HG03280 (cell line): ENCODE results near the gene SLC25A30.
"Not testable (repeated sequence)": the region's sequence is repeated elsewhere in the genome, so short reads cannot be mapped to it uniquely, and the experiment has no call there.

Experiments
- ATAC-seq: cut with Tn5 transposase; IDR thresholded peaks from one replicate; pipeline ENCODE4 v1.9.1; 2021; ENCODE audit warnings: mild to moderate bottlenecking, moderate library complexity; ENCODE audit not compliant: unreplicated experiment

Gene SLC25A30

DNA sequence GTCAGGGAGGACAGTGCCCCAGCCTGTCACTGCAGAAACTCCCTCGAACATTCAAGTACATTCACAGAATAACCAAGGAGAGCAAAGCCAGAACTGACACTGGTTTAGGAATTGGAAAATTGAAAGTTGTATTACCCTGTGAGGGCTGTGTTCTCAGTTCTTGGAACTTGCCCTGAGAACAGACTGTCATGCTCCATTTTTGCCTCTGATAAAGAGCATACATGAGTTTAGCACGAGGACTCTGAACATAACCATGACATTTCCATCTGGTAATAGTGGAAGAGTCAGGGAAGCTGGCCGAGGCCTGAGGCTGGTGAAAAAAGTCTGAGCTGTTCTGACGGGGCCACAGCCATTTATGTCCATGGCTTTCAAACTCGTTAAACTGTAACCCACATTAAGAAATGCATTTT, 15.2 kb upstream of the SLC25A30 start:
- no peak for ATAC-seq

GRCh38 chr13:45432737-45433380, 14.7 kb upstream of the SLC25A30 start:
- ATAC-seq = no peak

DNA sequence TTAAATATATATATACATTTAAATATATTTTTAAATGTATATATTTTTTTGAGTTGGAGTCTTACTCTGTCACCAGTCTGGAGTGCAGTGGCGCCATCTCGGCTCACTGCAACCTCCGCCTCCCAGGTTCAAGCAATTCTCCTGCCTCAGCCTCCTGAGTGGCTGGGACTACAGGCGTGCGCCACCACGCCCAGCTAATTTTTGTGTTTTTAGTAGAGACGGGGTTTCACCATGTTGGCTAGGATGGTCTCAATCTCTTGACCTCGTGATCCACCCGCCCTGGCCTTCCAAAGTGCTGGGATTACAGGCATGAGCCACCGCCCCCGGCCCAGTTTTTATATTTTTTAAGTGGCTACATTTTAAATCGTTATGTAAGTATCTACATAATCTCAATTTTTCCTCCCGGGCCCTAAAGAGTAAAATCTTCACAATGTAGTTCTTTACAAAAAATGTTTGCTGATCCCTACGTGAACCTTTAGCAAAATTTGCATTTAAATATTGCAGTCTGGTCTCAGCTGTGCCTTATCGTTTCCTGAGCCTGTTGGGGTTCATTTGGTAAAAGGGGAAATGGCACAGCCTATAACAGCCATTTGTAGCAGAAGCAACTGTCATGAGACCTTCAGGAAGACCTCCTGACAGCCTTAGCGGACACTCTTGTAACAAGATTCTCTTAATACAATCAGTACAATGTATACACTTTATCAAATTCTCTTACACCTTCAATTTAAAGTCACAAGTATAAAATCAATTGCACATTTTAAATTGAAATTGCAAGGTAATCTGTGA, 8.1 kb upstream of the SLC25A30 start:
- not testable (repeated sequence) for ATAC-seq

DNA sequence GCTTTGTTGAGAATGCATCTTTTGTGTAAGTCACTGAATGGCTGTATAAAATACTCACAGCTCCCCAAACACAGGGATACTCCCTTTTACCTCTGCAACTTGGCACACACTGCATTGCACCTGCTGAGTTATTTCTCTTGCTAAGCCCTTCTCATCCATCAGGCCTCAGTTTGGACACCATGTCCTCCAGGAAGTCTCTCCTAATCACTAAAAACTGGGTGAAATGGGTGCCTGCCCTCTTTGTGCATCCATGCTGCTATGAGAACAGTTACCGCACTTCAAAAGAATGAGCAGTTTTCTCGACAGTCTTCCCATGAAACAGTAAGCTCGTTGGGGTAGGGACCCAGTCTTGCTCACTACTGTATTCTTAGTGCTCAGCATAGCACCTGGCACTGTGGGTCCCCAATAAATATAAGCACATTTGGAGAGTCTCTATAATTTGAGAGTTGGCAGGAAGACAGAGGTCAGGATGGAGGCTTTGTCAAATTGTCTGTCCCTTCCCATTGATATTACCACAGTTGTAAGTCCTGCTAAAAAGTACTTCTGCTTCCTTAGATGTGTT, 4.6 kb upstream of the SLC25A30 start:
- ATAC-seq = no peak

GRCh38 chr13:45419945-45420344, 1.8 kb upstream of the SLC25A30 start:
- no peak for ATAC-seq

DNA sequence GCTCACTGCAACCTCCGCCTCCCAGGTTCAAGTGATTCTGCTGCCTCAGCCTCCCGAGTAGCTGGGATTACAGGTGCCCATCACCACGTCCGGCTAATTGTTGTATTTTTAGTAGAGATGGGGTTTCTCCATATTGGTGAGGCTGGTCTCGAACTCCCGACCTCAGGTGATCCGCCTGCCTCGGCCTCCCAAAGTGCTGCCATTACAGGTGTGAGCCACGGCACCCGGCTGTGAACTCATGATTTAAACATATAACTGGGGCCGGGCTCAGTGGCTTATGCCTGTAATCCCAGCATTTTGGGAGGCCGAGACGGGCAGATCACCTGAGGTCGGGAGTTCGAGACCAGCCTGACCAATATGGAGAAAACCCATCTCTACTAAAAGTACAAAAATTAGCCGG, 1.2 kb upstream of the SLC25A30 start:
- not testable (repeated sequence) for ATAC-seq

- no peak for ATAC-seq
Measured at GRCh38 chr13:45416516-45417128, 1.6 kb downstream of the SLC25A30 start.

GRCh38 chr13:45415112-45415511, 3.1 kb downstream of the SLC25A30 start:
- no peak for ATAC-seq

DNA sequence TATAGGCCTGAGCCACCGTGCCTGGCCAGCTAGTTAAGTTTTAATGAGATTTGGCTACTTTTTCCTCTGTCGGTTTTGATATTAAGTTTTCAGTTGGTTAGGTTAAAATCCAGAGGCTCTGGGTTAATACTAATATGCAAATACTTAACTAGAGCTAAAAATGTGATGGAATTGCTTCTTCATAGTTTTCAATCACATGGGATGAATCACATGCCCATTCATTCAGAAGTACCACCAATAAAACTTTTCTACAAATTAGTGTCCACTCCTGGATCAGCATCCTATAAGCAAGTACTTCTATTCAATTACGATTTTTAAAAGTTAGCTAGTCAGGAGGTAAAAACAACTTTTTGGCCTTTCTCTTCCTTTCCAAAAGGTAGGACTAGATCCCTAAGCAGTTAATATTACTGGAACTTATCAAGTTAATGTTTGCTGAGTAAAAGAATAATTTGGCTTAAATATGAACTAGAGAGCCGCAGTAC, 4.3 kb downstream of the SLC25A30 start:
- no peak for ATAC-seq

- no peak for ATAC-seq
Measured at GRCh38 chr13:45412274-45413049, 5.7 kb downstream of the SLC25A30 start.

DNA sequence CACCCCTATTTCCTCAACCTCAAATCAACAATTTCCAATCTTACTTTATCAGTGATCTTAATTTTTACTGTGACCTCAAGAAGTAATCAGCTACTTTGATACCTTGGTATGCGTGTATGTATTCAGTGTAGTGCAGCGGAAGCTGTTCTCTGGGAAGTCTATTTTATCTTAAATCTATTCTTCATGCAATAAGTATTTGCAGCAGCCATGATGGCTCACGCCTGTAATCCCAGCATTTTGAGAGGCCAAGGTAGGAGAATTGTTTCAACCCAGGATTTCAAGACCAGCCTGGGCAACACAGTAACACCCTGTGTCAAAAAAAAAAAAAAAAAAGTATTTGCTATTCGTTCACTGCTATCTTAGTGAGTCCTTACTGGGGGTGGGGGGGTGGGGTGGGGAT, 6.5 kb downstream of the SLC25A30 start:
- ATAC-seq = no peak

GRCh38 chr13:45411221-45411620, 7.0 kb downstream of the SLC25A30 start:
- no peak for ATAC-seq

- ATAC-seq = no peak
Measured at GRCh38 chr13:45410466-45410865, 7.7 kb downstream of the SLC25A30 start.

DNA sequence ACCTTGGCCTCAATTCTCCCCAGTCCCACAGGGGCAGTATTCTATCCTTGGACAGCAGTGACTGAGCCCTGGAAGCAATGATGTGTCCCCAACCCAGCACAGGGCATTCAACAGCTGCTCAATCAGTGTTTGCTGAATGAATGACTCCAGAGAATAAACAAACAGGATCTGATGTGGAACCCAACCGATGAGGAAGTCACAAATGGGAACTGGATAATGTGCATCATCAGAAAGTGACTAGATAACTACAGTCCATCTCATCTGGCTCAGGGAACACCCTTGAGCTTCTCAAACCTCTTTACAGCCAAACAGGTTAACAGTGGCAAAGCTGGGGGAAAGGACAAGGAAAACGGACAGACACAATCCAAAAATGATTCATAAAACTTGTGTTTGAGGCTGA, 8.2 kb downstream of the SLC25A30 start:
- no peak for ATAC-seq

DNA sequence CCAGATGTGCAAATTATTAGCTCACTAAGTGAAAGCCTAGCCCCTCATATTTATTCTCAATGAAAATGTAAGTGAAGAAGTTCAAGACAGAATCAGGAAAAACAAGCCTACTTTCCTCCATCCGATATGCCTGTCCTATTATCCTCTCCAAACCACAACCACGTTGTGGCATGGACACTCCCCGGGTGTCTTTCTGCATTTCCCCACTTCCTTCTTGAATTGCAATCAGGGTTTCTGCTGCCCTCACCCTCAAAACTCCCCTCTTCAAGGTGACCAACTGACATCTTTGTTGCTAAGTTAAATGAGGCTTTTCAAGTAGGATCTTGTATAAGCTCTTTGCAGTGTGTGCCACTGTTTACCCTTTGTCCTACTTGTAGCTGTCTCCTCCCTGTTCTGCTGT, 11.8 kb downstream of the SLC25A30 start:
- no peak for ATAC-seq

GRCh38 chr13:45403081-45403480, 15.1 kb downstream of the SLC25A30 start:
- no peak for ATAC-seq

- no peak for ATAC-seq
Measured at GRCh38 chr13:45402641-45403040, 15.5 kb downstream of the SLC25A30 start.

GRCh38 chr13:45401314-45401713, 16.9 kb downstream of the SLC25A30 start:
- ATAC-seq = no peak

DNA sequence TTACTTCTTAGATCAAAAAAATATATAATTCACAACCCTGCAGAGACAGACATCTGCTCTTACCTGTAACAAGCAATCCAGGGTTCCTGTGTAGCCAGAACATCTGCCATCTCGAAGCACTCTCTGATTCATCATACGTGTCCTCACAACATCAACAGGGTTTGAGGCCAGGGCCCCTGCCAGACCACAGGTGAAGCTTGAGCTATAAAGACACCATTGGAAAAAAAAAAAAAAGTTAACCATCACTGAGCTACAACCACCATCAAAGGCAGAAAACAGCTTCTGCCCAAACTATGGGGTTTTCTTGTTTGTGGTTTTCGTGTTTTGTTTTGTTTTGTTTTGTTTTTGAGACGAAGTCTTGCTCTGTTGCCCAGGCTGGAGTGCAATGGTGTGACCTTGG, 19.3 kb downstream of the SLC25A30 start:
- ATAC-seq = no peak

GRCh38 chr13:45396533-45397095, 21.6 kb downstream of the SLC25A30 start:
- ATAC-seq = no peak
